ENCODE data around the gene BRINP2.

The BRINP2 gene

DNA sequence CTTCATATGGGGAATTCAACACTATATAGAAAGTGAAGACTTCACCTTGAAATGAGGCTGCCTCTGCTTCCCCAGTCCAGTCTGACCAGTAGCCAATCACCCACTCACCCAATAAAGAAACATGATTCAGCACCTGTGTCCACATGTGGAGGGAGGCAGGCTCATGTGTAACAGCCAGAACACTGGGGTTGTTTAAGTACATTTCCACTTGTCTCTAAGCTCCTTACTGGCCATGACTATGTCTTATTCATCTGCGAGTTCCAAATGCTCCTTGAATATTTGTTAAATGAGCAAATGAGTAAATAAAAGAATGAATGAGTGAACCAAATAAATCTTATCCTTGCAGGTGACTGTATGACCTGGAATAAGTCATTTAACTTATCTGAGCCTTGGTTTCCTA, 100.1 kb downstream of the BRINP2 start:
- no peak overlapping the region for H3K27ac ChIP-seq (ENCODE audit: low read length)
- H3K36me3 ChIP-seq (ENCODE audit: control insufficient read depth, insufficient read depth, low read length): no peaks in the 10 kb centered on the region
- DNase-seq (ENCODE audit: low read depth, low spot score): no peak
- H3K4me1 ChIP-seq (ENCODE audit: control insufficient read depth, insufficient read depth, low read length): no peaks in the 10 kb centered on the region
- H3K27me3 ChIP-seq (ENCODE audit: control insufficient read depth, insufficient read depth, low read length): no peaks in the 10 kb centered on the region; the same call in 1 of the 2 replicates
- no peak overlapping the region for H3K4me3 ChIP-seq (ENCODE audit: low read length)
- WGBS (ENCODE audit: insufficient coverage, insufficient read length): no CpG with 5 or more reads among the region's 1 CpG
- H3K9me3 ChIP-seq (ENCODE audit: control insufficient read depth, insufficient read depth, low read length): no peaks in the 10 kb centered on the region; the same call in 1 of the 2 replicates

DNA sequence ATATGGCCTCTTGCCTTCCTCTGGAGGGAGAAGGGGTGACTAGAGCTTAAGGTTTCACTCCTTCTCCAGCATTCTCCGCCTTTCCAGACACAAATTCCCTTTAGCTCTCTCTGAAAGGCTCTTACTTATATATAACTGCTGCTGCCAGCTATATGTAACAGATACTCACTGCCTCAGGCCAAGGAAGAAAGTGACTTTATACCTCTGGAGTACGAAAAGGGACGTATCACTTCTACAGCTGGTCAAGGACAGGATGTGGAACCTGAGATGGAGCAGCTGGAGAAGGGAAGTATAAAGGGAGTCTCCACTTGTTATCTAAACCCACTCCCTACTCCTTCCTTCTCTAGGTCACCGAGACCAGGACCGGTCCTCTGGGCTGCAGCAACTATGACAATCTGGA, 102.4 kb downstream of the BRINP2 start:
- H3K36me3 ChIP-seq (ENCODE audit: control insufficient read depth, insufficient read depth, low read length): no peaks in the 10 kb centered on the region
- no peaks in the 10 kb centered on the region; the same call in 1 of the 2 replicates for H3K27me3 ChIP-seq (ENCODE audit: control insufficient read depth, insufficient read depth, low read length)
- no peaks in the 10 kb centered on the region for H3K4me1 ChIP-seq (ENCODE audit: control insufficient read depth, insufficient read depth, low read length)
- WGBS (ENCODE audit: insufficient coverage, insufficient read length): no CpG with 5 or more reads among the region's 5 CpGs
- no peak for DNase-seq (ENCODE audit: low read depth, low spot score)
- no peak overlapping the region for H3K4me3 ChIP-seq (ENCODE audit: low read length)
- H3K27ac ChIP-seq (ENCODE audit: low read length): no peak overlapping the region
- H3K9me3 ChIP-seq (ENCODE audit: control insufficient read depth, insufficient read depth, low read length): no peaks in the 10 kb centered on the region; the same call in 1 of the 2 replicates

DNA sequence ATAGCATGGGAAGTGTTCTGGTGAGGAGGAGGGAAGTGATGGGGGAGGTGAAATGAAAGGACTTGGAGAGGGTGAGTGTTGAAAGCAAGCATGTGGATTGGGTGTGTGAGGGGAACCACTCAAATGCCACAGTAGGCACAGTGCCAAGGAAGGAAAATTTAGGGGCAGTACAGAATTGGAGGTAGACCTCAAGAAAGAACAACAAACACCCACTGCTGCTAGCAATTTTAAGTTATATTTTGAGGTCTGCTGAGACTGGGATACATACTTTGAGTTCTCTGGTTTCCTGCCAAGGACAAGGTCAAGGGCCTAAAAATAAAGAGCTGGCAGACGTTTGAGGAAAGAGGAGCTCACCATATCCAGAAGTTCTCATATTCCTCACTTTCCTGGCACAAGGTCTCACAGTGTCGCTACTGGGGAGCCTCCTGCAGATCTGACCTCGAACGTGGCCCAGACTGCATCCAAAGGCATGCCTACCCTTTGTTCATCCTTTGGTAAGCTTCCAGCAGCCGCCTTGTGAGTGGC, 104.0 kb downstream of the BRINP2 start:
- Histone ChIP-seq H3K36me3 (ENCODE audit: control insufficient read depth, insufficient read depth, low read length) (no peaks in the 10 kb centered on the region), H3K27me3 (ENCODE audit: control insufficient read depth, insufficient read depth, low read length) (no peaks in the 10 kb centered on the region; the same call in 1 of the 2 replicates), H3K27ac (ENCODE audit: low read length) (no peak overlapping the region), H3K4me1 (ENCODE audit: control insufficient read depth, insufficient read depth, low read length) (no peaks in the 10 kb centered on the region), H3K4me3 (ENCODE audit: low read length) (no peak overlapping the region), H3K9me3 (ENCODE audit: control insufficient read depth, insufficient read depth, low read length) (no peaks in the 10 kb centered on the region; the same call in 1 of the 2 replicates)
- DNase-seq (ENCODE audit: low read depth, low spot score): no peak
- WGBS (ENCODE audit: insufficient coverage, insufficient read length): no CpG with 5 or more reads among the region's 5 CpGs

DNA sequence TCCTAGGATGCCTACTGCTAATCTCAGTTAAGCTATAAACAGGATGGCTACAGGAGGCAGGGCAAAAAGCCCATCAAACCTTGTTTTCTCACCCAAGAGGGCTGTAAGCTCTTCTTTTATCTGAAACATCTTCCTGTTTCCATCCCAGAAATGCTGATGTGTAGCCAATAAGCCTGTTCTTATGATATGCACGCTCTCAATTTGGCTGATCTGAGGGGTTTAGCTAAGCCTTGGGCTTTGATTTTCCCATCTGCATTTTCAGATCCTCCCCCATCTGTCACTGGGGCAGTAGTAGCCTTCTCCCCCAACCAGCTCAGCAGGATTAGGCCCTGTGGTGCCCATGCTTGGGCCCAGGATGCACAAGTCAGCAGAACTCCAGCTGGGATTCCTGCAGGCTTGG, 105.0 kb downstream of the BRINP2 start:
- DNase-seq (ENCODE audit: low read depth, low spot score): no peak
- Histone ChIP-seq H3K4me1 (ENCODE audit: control insufficient read depth, insufficient read depth, low read length) (no peaks in the 10 kb centered on the region), H3K36me3 (ENCODE audit: control insufficient read depth, insufficient read depth, low read length) (no peaks in the 10 kb centered on the region), H3K9me3 (ENCODE audit: control insufficient read depth, insufficient read depth, low read length) (no peaks in the 10 kb centered on the region; the same call in 1 of the 2 replicates), H3K27me3 (ENCODE audit: control insufficient read depth, insufficient read depth, low read length) (no peaks in the 10 kb centered on the region; the same call in 1 of the 2 replicates), H3K27ac (ENCODE audit: low read length) (no peak overlapping the region), H3K4me3 (ENCODE audit: low read length) (no peak overlapping the region)
- no CpG with 5 or more reads among the region's 1 CpG for WGBS (ENCODE audit: insufficient coverage, insufficient read length)

DNA sequence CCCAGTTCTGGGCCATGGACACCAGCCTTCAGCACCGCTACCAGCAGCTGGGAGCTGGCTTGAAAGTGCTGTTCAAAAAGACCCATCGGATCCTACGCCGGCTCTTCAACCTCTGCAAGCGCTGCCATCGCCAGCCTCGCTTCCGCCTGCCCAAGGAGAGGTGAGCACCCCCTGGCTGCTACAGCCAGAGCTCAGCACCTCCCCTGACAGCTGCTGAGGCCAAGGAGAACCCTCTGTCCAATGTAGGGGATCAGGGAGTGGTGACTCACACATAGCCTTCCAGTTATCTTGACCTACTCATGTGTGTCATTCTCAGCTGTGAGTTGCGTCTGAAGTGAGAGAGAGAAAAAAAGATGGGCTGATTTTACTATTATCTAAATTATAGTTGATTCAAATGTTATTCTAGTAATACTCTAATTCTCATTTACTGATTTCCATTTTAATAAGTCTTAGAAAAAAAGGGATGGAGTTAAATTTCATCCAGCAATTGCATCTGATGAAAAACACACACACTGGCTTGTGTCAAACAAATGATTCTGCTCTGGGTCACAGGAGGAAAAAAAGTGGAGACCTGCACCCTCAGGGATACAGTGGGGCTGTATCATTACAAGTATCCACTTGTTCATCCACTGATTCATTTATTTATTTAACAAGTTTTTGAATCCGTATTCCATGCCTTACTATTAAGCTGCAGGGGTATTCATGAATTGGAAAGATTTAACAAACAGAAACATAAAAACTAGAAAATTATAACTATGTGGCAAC, 108.0 kb downstream of the BRINP2 start:
- no peaks in the 10 kb centered on the region for H3K9me3 ChIP-seq (ENCODE audit: control insufficient read depth, insufficient read depth, low read length)
- no CpG with 5 or more reads among the region's 10 CpGs for WGBS (ENCODE audit: insufficient coverage, insufficient read length)
- no peaks in the 10 kb centered on the region for H3K4me1 ChIP-seq (ENCODE audit: control insufficient read depth, insufficient read depth, low read length)
- DNase-seq (ENCODE audit: low read depth, low spot score): no peak
- no peak overlapping the region for H3K27ac ChIP-seq (ENCODE audit: low read length)
- no peak overlapping the region for H3K4me3 ChIP-seq (ENCODE audit: low read length)
- no peaks in the 10 kb centered on the region for H3K36me3 ChIP-seq (ENCODE audit: control insufficient read depth, insufficient read depth, low read length)
- H3K27me3 ChIP-seq (ENCODE audit: control insufficient read depth, insufficient read depth, low read length): no peaks in the 10 kb centered on the region; the same call in 1 of the 2 replicates

DNA sequence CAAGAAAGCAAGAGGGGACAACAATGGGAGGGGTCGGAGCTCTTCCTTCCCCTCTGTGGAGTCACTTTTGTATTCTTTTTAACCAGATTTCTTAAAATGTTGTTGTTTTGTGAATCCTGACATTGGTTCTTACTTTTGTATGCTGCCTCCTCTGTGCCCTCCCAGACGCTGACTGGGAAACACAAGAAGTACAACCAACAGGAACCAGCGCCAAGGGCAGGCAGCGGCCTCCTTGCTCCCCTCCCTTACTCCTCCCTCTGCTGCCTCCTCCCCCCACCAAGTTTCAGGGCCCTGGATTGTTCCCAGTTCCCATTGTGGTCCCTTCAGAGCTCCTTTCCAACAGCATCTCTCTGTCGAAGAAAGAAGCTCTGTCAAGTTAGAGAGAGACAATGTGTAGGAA, 111.1 kb downstream of the BRINP2 start:
- no peaks in the 10 kb centered on the region for H3K4me1 ChIP-seq (ENCODE audit: control insufficient read depth, insufficient read depth, low read length)

DNA sequence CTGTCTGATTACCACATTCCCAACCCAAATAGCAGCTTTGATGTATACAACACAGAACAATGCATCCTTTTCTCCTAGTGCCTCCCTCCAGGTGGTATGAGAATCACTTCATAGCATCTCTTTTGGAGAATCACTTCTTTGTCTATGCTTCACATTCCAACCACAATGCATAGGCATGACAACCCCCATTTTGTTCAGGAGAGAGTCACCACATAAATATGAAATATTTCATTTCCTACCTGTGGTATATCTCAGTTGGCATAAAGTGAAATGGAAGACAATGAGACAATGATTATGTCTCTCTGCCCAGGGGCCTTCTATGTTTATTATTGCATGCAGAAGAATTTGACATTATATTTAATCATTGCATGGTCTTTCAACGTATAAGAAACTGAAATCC, 112.2 kb downstream of the BRINP2 start:
- no peaks in the 10 kb centered on the region for H3K27me3 ChIP-seq (ENCODE audit: control insufficient read depth, insufficient read depth, low read length)
- H3K27ac ChIP-seq (ENCODE audit: low read length): no peak overlapping the region
- no peaks in the 10 kb centered on the region for H3K4me1 ChIP-seq (ENCODE audit: control insufficient read depth, insufficient read depth, low read length)
- no peaks in the 10 kb centered on the region for H3K36me3 ChIP-seq (ENCODE audit: control insufficient read depth, insufficient read depth, low read length)
- no peak overlapping the region for H3K4me3 ChIP-seq (ENCODE audit: low read length)
- no CpG with 5 or more reads among the region's 1 CpG for WGBS (ENCODE audit: insufficient coverage, insufficient read length)
- no peak for DNase-seq (ENCODE audit: low read depth, low spot score)
- no peaks in the 10 kb centered on the region for H3K9me3 ChIP-seq (ENCODE audit: control insufficient read depth, insufficient read depth, low read length)

More for the DNA sequence above, 111.1 kb downstream of the BRINP2 start:
- WGBS (ENCODE audit: insufficient coverage, insufficient read length): no CpG with 5 or more reads among the region's 5 CpGs
- Histone ChIP-seq H3K27me3 (ENCODE audit: control insufficient read depth, insufficient read depth, low read length) (no peaks in the 10 kb centered on the region), H3K9me3 (ENCODE audit: control insufficient read depth, insufficient read depth, low read length) (no peaks in the 10 kb centered on the region), H3K4me3 (ENCODE audit: low read length) (no peak overlapping the region), H3K36me3 (ENCODE audit: control insufficient read depth, insufficient read depth, low read length) (no peaks in the 10 kb centered on the region), H3K27ac (ENCODE audit: low read length) (no peak overlapping the region)
- DNase-seq (ENCODE audit: low read depth, low spot score): no peak

DNA sequence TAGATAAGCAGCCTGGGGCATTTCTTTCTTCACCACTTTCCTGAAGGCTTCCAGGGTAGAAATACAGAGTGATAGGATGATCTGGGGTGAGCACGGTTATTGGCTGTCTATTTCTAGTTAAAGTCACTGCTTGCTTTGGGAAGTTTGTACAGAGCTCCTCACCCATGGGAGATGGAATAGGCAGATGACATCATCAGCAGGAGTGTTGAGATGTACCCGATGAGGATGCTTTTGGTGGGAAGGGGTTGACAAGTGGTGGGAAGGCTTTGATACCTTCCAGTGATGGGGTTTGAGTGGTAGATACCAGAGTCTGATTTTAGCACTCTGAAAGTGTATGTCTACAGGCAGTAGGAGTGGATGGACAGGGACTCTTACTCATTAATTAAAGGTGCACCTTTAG, 112.6 kb downstream of the BRINP2 start:
- Histone ChIP-seq H3K9me3 (ENCODE audit: control insufficient read depth, insufficient read depth, low read length) (no peaks in the 10 kb centered on the region), H3K27ac (ENCODE audit: low read length) (no peak overlapping the region), H3K4me3 (ENCODE audit: low read length) (no peak overlapping the region), H3K4me1 (ENCODE audit: control insufficient read depth, insufficient read depth, low read length) (no peaks in the 10 kb centered on the region), H3K27me3 (ENCODE audit: control insufficient read depth, insufficient read depth, low read length) (no peaks in the 10 kb centered on the region), H3K36me3 (ENCODE audit: control insufficient read depth, insufficient read depth, low read length) (no peaks in the 10 kb centered on the region)
- no CpG with 5 or more reads among the region's 2 CpGs for WGBS (ENCODE audit: insufficient coverage, insufficient read length)
- DNase-seq (ENCODE audit: low read depth, low spot score): no peak

DNA sequence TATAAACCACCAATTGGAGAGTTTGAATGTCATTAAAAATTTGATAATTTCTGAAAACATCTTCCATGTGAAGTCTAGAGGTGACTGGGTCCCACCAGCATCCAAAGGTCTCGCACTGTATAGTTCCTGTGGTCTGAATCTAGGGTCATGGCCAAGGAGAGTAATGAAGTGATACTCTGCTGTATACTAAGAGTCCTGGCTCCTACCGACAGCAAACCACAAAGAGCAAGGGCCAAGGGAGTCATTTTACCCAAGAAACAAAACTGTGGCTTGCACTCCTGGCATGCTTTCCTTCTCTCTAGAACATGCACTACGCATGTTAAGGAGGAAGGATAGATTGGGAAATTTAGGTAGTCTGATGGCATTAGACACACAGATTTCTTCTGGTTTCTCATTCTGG, 115.6 kb downstream of the BRINP2 start:
- Histone ChIP-seq H3K27me3 (ENCODE audit: control insufficient read depth, insufficient read depth, low read length) (no peaks in the 10 kb centered on the region), H3K9me3 (ENCODE audit: control insufficient read depth, insufficient read depth, low read length) (no peaks in the 10 kb centered on the region), H3K27ac (ENCODE audit: low read length) (no peak overlapping the region), H3K4me3 (ENCODE audit: low read length) (no peak overlapping the region), H3K36me3 (ENCODE audit: control insufficient read depth, insufficient read depth, low read length) (no peaks in the 10 kb centered on the region), H3K4me1 (ENCODE audit: control insufficient read depth, insufficient read depth, low read length) (no peaks in the 10 kb centered on the region)
- no peak for DNase-seq (ENCODE audit: low read depth, low spot score)
- no CpG with 5 or more reads among the region's 3 CpGs for WGBS (ENCODE audit: insufficient coverage, insufficient read length)

DNA sequence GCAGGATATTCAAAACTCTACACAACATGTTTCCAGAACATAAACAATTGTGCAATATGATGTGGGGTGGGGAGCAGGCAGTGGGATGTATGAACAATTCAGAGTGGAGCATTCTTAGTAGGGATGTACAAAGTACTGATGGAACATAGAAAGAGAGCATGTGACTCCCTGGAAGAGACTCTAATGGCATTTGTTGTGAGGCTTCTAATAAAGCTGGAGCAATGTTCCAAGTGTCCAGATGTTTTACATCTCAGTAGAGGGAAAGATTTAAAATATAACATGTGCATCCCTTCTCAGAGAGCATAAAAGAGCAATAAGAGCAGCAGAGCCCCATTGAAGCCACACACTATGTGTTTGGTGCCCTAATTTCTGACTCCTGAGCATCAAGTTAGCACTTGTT, 116.5 kb downstream of the BRINP2 start:
- H3K27ac ChIP-seq (ENCODE audit: low read length): no peak overlapping the region
- no peak overlapping the region for H3K4me3 ChIP-seq (ENCODE audit: low read length)
- H3K27me3 ChIP-seq (ENCODE audit: control insufficient read depth, insufficient read depth, low read length): no peaks in the 10 kb centered on the region

DNA sequence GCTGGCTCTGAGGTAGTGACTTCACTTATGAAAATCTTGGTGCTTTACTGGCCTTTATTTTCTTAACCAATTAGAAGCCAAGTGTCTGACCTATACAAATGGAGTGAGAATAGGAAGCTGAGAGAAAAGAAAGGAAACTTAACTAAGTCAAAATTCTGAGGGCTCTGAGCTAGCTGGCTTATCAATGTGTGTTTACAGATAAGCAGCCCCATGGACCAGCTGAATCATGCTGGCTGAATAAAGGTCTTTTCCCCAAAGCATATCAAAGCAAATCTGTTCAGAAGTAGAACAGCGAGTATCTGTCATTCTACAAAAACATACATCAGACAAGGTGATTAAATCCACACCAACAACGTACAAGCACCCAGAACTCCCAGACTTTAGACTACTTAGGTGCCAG, 117.2 kb downstream of the BRINP2 start:
- no peaks in the 10 kb centered on the region for H3K36me3 ChIP-seq (ENCODE audit: control insufficient read depth, insufficient read depth, low read length)
- no peaks in the 10 kb centered on the region for H3K9me3 ChIP-seq (ENCODE audit: control insufficient read depth, insufficient read depth, low read length)
- H3K4me1 ChIP-seq (ENCODE audit: control insufficient read depth, insufficient read depth, low read length): no peaks in the 10 kb centered on the region
- no peak for DNase-seq (ENCODE audit: low read depth, low spot score)
- no peaks in the 10 kb centered on the region for H3K27me3 ChIP-seq (ENCODE audit: control insufficient read depth, insufficient read depth, low read length)
- WGBS (ENCODE audit: insufficient coverage, insufficient read length): no CpG with 5 or more reads among the region's 2 CpGs
- H3K4me3 ChIP-seq (ENCODE audit: low read length): no peak overlapping the region
- H3K27ac ChIP-seq (ENCODE audit: low read length): no peak overlapping the region

More for the DNA sequence above, 116.5 kb downstream of the BRINP2 start:
- no peak for DNase-seq (ENCODE audit: low read depth, low spot score)
- Histone ChIP-seq H3K4me1 (ENCODE audit: control insufficient read depth, insufficient read depth, low read length) (no peaks in the 10 kb centered on the region), H3K36me3 (ENCODE audit: control insufficient read depth, insufficient read depth, low read length) (no peaks in the 10 kb centered on the region), H3K9me3 (ENCODE audit: control insufficient read depth, insufficient read depth, low read length) (no peaks in the 10 kb centered on the region)

Data from iPS DF 6.9 (cell line).